Dermis blood vessel endothelial cell (primary cell): Measurements from ENCODE around the gene KLHL29. TPM values are rescaled to one million over a fixed set of nuclear protein-coding genes. Genes with fewer than 3 reads are reported as not detected.

Source experiments
- DNase-seq: peaks from one replicate; pipeline ENCODE4 v3.0.0; 2010
- total RNA-seq: library from RNA; depleted of rRNA; stranded (reverse); fragments of >200 nt; gene quantifications from 2 replicates; pipeline ENCODE4 v1.2.3, GENCODE V29; 2014

The KLHL29 gene
- total RNA-seq, 1 donor from 2014 or later: 3.7 TPM

DNA sequence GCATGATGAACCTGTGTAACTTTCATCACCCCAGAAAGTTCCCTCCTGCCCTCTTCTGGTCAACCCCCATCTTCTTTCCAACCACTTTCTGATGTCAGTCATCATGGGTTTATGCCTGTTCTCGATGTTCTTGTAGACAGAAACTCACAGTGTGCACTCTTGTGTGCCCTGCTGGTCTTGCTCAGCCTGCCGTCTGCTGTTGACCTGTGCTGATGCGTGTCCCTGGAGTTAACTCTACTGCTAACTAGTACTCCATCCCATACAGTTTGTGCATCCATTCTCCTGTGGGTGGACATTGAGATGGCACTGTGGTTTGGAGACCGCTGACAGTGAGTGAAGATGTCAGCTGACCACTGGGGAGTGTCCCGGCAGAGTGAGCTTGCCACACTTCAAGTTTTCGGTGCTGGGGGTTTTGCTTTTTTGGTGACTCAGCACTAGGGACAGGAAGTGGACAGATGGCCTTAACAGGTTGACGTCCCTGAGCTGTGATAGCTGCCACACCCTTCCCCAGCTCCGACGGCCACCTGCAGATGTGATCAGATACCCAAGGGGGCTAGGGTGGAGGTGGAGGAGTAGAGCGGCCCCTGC is 14.8 kb downstream of the KLHL29 start:
- no peak for DNase-seq

GRCh38 chr2:23400703-23401102 is 15.7 kb downstream of the KLHL29 start:
- DNase-seq: no peak

DNA sequence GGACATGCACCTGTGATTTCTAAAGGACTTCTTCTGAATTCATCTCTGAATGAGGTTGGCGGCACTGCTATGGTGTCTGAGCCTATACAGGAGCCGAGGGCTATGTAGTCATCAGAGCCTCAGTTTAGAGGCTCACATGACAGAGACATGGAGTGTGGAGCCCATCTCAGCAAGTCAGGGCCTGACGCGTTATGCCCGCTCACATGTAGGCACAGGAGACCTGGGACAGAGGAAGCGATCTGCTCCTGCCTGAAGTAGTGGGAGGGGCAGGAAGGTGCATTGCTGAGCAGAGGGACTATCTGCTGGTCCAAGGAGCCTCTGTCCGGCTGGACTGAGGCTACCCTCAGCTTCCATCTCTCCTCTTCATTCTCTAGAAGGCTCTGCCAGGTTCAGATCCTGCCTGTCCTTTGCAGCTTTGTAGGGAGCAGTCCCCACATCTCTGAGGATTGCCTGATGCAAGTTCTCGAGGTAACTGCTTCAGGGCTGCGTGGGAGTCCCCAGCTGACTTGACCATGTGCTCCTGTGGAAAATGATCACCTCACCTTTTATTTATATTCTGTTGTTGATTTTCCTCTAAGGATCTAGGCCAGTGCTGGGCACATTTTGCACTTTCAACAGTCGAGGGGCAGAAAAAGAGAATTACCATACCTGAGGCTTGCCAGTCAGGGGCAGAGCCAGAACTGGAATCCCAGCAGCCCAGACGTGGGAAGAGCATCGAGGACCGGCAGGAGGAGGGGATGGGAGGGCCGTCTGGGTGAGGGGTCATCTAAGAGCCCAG is 16.6 kb downstream of the KLHL29 start:
- no peak for DNase-seq

- no peak for DNase-seq
Observed at GRCh38 chr2:23402205-23402740, 17.3 kb downstream of the KLHL29 start.

DNA sequence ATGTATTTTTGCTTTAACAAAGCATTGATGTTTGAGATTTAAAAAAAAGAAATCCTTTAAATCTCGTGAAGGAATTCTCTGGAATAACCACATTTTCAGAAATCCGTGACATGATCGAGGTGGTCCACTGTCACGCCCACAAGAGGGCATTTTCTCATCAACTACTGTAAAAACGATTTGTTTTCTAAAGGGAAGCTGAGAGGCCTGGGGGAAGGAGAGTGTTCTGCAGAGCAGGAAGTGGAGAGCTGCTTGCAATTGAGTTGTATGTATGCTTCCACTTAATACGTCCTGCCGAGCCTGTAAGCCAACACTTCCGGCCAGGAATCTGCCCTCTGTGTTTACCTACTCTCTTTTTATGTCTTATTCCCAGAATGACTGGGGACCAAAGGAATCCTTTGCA is 19.4 kb downstream of the KLHL29 start:
- DNase-seq: peak; percentile 79

DNA sequence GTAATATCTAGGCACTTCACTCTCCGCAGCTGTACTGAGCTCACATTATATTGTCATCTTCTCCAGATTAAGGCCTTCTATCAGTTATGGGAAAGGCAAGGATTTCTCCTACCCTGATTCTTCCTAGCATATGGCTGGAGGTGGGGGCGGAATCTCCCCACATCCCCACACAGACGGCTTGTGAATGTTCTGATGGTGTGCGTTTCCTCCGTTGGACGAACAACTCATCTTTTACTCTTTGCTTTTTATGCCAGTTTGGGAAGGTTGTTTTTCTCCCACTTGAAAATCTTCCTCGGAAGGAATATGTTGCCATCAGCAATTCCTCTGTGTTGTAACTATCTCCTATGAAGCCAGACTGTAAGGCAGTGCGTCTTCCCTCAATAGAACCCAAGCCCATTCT is 24.3 kb downstream of the KLHL29 start:
- no peak for DNase-seq

DNA sequence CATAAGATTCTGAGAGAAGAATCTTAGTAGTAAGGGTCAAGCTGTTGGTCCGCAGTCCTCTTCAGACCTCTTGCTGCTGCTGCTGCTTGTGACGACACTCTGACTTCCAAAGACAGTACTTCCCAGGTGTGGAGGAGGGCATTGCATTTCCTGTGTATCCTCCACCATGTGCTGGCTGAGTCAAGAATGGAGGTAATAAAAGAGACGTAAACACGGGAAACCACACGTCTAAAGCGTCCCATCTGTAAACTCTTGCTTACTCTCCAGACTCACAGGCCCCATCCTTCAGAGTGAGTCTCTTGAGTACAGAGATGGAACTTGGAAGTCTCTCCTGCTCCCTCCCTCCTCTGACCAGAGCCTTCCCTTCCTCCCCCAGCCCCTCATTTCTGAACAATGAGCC is 25.6 kb downstream of the KLHL29 start:
- DNase-seq: no peak

DNA sequence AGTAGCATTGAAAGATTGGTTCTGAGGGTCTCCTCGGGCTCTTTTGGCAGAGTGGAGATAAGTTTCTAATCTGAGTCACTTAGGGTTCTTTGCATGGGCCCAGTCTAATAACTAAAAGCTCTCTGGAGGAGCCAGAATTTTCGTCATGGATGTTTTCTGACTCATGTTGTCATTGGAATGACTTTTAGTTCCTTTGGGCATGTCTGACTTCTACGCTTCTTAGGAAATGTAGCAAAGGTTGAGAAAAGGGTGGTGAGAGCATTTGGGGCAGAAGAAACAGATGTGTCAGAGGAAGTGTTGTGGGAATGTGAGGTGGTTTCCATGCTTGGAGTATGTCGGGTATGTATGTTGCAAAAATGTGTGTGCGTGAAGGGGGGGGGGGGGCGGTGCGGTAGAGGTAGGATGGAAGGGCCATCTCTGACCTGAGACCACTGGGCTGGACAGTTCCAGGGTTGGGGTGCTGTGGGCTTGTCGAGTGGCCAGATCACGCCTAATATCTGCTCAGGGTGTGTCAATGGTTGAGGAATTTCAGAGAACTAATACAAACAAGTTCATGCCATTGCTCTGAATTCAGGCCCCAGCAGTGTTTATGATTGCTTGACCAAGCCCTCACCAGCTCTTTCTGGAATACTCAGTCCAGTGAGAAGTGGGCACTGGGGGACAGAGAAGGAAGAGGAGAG is 26.9 kb downstream of the KLHL29 start:
- DNase-seq: no peak

DNA sequence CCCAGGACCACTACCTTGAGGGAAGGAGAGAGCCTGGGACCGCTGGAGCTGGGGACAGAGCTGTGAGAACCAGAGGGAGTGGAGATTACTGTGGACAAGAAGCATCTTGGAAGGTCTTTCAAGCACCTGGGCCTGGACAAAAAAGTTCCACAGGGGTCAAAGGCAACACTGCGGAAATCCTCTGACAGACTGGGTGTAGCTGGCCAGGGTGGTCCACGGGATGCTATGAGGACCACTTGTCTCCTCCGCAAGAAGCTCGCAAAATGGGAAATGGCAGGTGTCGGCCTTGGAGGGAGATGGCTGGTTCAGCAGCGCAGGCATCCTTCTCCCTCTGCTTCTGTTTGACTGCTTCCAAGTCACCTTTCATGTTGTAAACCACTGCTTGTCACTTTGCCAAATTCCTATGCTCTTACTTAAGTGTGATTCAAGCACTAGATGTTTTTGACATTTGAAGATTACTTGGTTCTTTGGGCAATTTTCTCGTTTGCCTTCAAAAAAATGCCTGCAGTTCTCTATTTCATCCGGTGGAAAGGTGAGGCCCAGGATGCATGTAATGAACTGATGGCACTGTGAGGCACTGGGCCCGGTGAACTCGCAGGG is 27.7 kb downstream of the KLHL29 start:
- peak; percentile 30 for DNase-seq

DNA sequence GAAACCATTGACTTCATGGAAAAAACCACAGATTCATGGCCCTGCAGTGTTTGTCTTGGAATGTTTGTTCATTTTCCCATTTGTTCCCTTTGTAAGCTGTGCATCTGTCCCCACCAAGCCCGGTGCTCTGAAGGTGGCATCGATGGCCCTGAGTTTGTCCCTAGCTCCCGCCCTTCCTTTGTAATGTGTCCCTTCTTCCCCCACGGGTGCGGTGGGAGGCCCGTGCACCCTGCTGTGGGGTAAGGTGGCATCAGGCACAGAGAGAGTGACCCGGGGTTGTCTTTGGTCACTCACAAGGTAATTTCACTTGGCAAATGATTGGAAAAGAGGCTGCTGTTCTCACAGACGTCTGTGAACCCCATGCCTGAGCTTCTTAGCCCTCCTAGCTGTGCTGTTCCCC is 28.7 kb downstream of the KLHL29 start:
- DNase-seq: no peak

- DNase-seq: no peak
Observed at GRCh38 chr2:23414106-23414505, 29.1 kb downstream of the KLHL29 start.

GRCh38 chr2:23414871-23415270 is 29.9 kb downstream of the KLHL29 start:
- peak; percentile 22 for DNase-seq

DNA sequence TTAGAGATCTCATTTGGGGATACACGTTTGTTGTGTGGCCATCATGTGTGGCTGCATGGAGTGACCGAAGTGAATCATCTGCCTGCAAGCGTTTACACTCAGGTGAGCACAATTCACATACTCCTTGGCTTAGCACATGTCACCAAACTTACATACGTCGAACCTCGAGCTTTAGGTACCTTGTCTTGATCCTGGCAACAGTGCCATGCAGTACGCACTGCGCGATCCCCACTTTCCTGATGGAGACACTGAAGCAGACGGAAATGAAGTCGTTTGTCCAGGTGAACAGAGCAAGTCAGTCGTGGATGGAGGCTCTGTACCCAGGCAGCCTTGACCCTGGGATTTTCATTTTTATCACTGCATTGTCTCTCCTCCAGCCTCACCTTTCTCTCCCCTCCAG is 32.3 kb downstream of the KLHL29 start:
- no peak for DNase-seq

GRCh38 chr2:23418056-23418455 is 33.1 kb downstream of the KLHL29 start:
- DNase-seq: no peak

- no peak for DNase-seq
Observed at GRCh38 chr2:23418461-23418911, 33.5 kb downstream of the KLHL29 start.

- no peak for DNase-seq
Observed at GRCh38 chr2:23419171-23420090, 34.5 kb downstream of the KLHL29 start.

DNA sequence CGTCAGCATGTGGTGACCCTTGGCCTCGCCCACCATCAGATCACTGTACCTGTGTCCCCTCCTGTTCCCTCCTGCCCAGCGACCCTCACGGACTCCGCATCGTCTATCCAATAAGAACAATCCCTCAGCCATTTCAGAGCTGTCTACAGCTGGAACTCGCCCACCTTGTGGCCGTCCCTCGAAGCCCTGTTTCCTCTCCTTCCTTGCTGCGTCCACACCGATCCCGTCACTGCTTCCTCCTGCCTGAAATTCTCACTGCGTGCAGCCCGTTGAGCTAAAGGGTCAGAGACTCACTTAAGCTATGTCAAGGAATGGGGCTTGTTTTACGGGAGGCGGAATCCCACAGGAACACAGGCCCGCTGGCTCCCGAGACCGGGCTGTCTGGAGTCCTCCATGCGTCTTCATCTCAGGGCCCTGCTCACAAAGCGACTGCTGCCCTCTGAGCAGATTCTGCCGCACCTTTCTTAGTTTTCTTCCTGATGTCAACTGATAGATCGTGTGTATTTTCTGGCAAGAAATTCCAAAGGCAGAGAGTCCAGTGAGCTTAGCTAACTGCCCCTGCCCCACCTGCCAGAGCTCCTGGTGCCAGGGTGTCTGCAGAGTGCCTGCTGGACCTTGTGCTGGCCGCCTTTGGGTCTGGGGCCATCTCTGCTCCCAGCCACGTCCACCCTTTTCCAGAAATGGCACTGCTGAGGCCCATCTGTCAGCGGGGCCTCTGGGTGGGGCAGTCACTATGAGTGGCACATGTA is 35.3 kb downstream of the KLHL29 start:
- DNase-seq: no peak

DNA sequence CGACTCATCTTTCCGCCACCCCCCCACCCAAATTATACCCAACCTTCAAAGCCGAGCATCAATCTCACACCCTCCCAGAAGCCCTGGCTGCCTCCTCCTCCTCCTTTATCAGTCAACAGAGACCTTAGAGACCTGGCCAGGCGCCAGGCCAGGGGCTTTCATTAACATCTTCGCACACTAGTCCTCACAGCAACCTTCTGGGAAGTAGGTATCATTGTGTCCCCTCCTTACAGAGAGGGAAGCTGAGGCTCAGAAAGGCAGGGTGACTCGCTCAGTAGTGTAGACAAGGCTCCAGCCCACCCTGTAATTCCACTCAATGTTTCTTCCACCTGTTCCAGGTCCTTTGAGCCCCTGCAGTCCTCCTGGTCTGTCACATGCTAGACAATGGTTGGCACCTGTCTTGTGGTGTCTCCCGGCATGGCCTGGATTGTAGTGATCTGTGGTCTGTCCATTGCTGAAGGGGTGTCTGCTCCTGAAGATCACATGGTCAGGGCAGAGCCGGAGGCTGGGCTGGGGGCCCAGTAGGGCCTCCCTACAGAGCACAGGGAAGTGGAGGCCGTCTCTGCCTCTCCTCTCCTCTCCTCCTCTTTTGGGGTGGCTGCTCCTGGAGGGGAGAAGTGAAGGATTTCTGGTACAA is 36.0 kb downstream of the KLHL29 start:
- no peak for DNase-seq

DNA sequence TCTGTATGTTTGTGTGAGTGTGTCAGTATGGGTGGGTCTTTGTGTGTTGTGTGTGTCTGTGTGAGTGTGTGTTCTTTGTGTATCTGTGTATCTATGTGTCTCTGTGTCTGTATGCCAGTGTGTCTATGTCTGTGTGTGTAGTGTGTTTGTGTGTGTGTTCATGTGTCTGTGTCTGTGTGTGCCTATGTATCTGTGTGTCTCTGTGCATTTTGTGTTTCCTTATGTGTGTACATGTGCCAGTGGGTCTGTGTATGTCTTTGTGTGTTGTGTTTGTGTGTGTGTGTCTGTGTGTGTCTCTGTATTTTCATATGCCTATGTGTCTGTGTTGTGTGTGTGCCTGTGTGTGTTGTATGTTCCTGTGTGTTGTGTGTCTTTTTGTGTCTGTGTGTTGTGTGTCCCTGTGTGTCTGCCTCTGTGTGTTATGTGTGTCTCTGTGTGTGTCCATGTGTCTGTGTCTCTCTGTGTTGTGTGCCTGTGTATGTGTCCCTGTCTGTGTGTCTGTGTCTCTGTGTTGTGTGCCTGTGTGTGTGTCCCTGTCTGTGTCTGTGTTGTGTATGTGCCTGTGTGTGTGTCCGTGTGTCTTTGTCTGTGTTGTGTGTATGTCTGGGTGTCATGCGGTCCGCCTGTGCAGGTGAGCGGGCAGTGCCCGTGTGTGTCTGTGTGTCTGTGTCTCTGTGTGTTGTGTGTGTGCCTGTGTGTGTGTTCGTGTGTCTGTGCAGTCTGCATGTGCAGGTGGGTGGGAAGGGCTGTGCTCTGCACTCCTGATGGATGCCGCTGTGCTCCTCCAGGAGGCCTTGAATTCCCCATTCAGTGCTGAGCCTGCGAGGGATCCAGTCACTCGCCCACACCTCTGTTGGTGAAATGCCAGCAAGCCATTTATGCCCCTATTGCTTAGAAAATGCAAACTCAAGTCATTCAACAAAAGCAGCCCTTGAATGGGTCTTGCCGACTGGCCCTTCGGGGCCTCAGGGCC is 37.4 kb downstream of the KLHL29 start:
- DNase-seq: no peak
